GM23338 (cell line): ENCODE results near the gene YWHAB. TPM values are rescaled to one million over a fixed set of nuclear protein-coding genes. Genes with fewer than 3 reads are reported as not detected.

Source experiments
- ATAC-seq: fragments of 200-7000 bp; cut with Tn5 transposase; 3 replicates; pipeline ENCODE4 v1.9.1; 2020
- DNase-seq: peaks from one replicate; pipeline ENCODE4 v3.0.0-alpha.2; 2015; ENCODE audit warnings: low spot score
- H2AFZ ChIP-seq: fragments of 200-600 bp; sonication (generic); 2 replicates; pipeline ENCODE4 v1.8.0; 2016; ENCODE audit warnings: antibody characterized with exemption, mild to moderate bottlenecking, moderate library complexity
- H3F3A ChIP-seq: fragments of 200-600 bp; sonication (generic); replicated peaks from 2 replicates; pipeline ENCODE4 v1.8.0; 2017; ENCODE audit warnings: antibody characterized with exemption, mixed run types, low read depth
- H3K27ac ChIP-seq: fragments of 200-600 bp; sonication (generic); 2 replicates; pipeline ENCODE4 v1.6.1; 2016; ENCODE audit warnings: low read depth
- H3K27me3 ChIP-seq: fragments of 200-600 bp; sonication (generic); 2 replicates; pipeline ENCODE4 v1.8.0; 2016; ENCODE audit warnings: mild to moderate bottlenecking, mixed run types, moderate library complexity; ENCODE audit not compliant: insufficient read depth
- H3K36me3 ChIP-seq: fragments of 200-600 bp; sonication (generic); 2 replicates; pipeline ENCODE4 v1.8.0; 2016; ENCODE audit warnings: mild to moderate bottlenecking; ENCODE audit not compliant: insufficient read depth
- H3K4me1 ChIP-seq: fragments of 200-600 bp; sonication (generic); 2 replicates; pipeline ENCODE4 v1.8.0; 2016; ENCODE audit warnings: mild to moderate bottlenecking, moderate library complexity; ENCODE audit not compliant: insufficient read depth
- H3K4me2 ChIP-seq: fragments of 200-600 bp; sonication (generic); 2 replicates; pipeline ENCODE4 v1.7.1; 2017; ENCODE audit warnings: mixed run types
- H3K4me3 ChIP-seq: fragments of 200-600 bp; sonication (generic); 2 replicates; pipeline ENCODE4 v1.6.1; 2016; ENCODE audit warnings: mixed run types
- H3K79me2 ChIP-seq: fragments of 200-600 bp; sonication (generic); replicated peaks from 2 replicates; pipeline ENCODE4 v1.8.0; 2017; ENCODE audit warnings: mild to moderate bottlenecking; ENCODE audit not compliant: insufficient read depth
- H3K9me2 ChIP-seq: fragments of 200-600 bp; sonication (generic); 2 replicates; pipeline ENCODE4 v1.8.0; 2017; ENCODE audit not compliant: insufficient read depth
- H4K20me1 ChIP-seq: fragments of 200-600 bp; sonication (generic); replicated peaks from 2 replicates; pipeline ENCODE4 v1.8.0; 2017; ENCODE audit warnings: mild to moderate bottlenecking; ENCODE audit not compliant: insufficient read depth
- H3K27ac Mint-ChIP-seq: 2 replicates; pipeline ENCODE4 v1.8.0; 2020; ENCODE audit warnings: inconsistent platforms, mild to moderate bottlenecking, moderate library complexity, mixed read lengths
- H3K27me3 Mint-ChIP-seq: 3 replicates; pipeline ENCODE4 v1.8.0; 2022; ENCODE audit warnings: low read depth, mild to moderate bottlenecking, moderate library complexity, mixed read lengths, inconsistent platforms; ENCODE audit not compliant: insufficient read depth, poor library complexity
- H3K36me3 Mint-ChIP-seq: 3 replicates; pipeline ENCODE4 v1.8.0; 2021; ENCODE audit warnings: low read depth, mild to moderate bottlenecking, inconsistent platforms, moderate library complexity, mixed read lengths
- H3K4me1 Mint-ChIP-seq: 3 replicates; pipeline ENCODE4 v1.8.0; 2020; ENCODE audit warnings: mild to moderate bottlenecking, inconsistent platforms, mixed read lengths
- H3K4me3 Mint-ChIP-seq: 3 replicates; pipeline ENCODE4 v1.8.0; 2021; ENCODE audit warnings: moderate library complexity, mild to moderate bottlenecking, inconsistent platforms, mixed read lengths
- H3K9me3 Mint-ChIP-seq: 3 replicates; pipeline ENCODE4 v1.8.0; 2020; ENCODE audit warnings: moderate library complexity, mild to moderate bottlenecking, inconsistent platforms, mixed read lengths
- CREB1 ChIP-seq: fragments of 250-450 bp; sonication (Bioruptor Pico); IDR thresholded peaks from 2 replicates; pipeline ENCODE4 v1.5.0; 2020; ENCODE audit warnings: low read depth, mild to moderate bottlenecking, moderate library complexity
- ETS1 ChIP-seq: IDR thresholded peaks from 2 replicates; pipeline ENCODE4 v1.6.1; 2016; ENCODE audit warnings: antibody characterized with exemption
- EZH2 ChIP-seq: fragments of 200-600 bp; sonication (generic); IDR thresholded peaks from one replicate; pipeline ENCODE4 v1.8.0; 2017; ENCODE audit warnings: antibody characterized with exemption, mild to moderate bottlenecking, low read depth; ENCODE audit not compliant: unreplicated experiment
- EZH2phosphoT487 ChIP-seq: fragments of 200-600 bp; sonication (generic); IDR thresholded peaks from one replicate; pipeline ENCODE4 v1.8.1; 2018; ENCODE audit warnings: antibody characterized with exemption; ENCODE audit not compliant: unreplicated experiment
- JUNB ChIP-seq: IDR thresholded peaks from one replicate; pipeline ENCODE4 v1.6.1; 2016; ENCODE audit warnings: antibody characterized with exemption; ENCODE audit not compliant: unreplicated experiment
- NANOG ChIP-seq: IDR thresholded peaks from 2 replicates; pipeline ENCODE4 v1.6.1; 2016; ENCODE audit warnings: antibody characterized with exemption, borderline replicate concordance
- POLR2AphosphoS5 ChIP-seq: IDR thresholded peaks from 2 replicates; pipeline ENCODE4 v1.6.1; 2016; ENCODE audit warnings: antibody characterized with exemption, low read depth
- REST ChIP-seq: IDR thresholded peaks from one replicate; pipeline ENCODE4 v1.6.1; 2018; ENCODE audit warnings: antibody characterized with exemption; ENCODE audit not compliant: unreplicated experiment
- STAT1 ChIP-seq: IDR thresholded peaks from one replicate; pipeline ENCODE4 v1.6.1; 2016; ENCODE audit warnings: antibody characterized with exemption; ENCODE audit not compliant: unreplicated experiment
- ZNF114 ChIP-seq: fragments of 250-450 bp; sonication (Bioruptor Pico); IDR thresholded peaks from 2 replicates; pipeline ENCODE4 v1.5.0; 2020; ENCODE audit warnings: mild to moderate bottlenecking, moderate library complexity
- ZNF331 ChIP-seq: fragments of 250-450 bp; sonication (Bioruptor Pico); IDR thresholded peaks from 2 replicates; pipeline ENCODE4 v1.5.0; 2020; ENCODE audit warnings: low read depth, mild to moderate bottlenecking, moderate library complexity
- ZNF462 ChIP-seq: fragments of 250-450 bp; sonication (Bioruptor Pico); IDR thresholded peaks from 2 replicates; pipeline ENCODE4 v1.5.0; 2020; ENCODE audit warnings: mild to moderate bottlenecking, moderate library complexity
- polyA plus RNA-seq: library from polyadenylated mRNA; unstranded; fragments of >200 nt; fragmentation: Nextera tagmentation; extraction: Ambion mirVana; gene quantifications from 2 replicates; pipeline ENCODE4 v1.2.1, GENCODE V29; 2016
- total RNA-seq: library from RNA; depleted of rRNA; stranded (reverse); fragments of >200 nt; shearing (Covaris generic); gene quantifications from 2 replicates; pipeline ENCODE4 v1.2.3, GENCODE V29; 2014
- TF ChIP-seq, protein P1 (sequence below), 2 experiments: fragments of 200-600 bp in 1 of 2; sonication (generic) in 1 of 2; conservative IDR thresholded peaks; 2 replicates each; pipeline versions ENCODE4 v1.5.1 to v1.6.1; 2016 to 2017; ENCODE audit warnings: antibody characterized with exemption in 2 of 2, low read depth in 2 of 2, mild to moderate bottlenecking in 2 of 2, moderate library complexity in 1 of 2

Gene YWHAB
- total and polyA plus RNA-seq, 2 experiments from 2014 or later: 121 to 519 TPM

GRCh38 chr20:44910690-44911262 is 25.3 kb downstream of the YWHAB start:
- ATAC-seq: peak; percentile 13

More at GRCh38 chr20:44910690-44911262, 25.3 kb downstream of the YWHAB start:
- Histone ChIP-seq H3K4me2 (peak overlapping the region; percentile 89), H4K20me1 (peaks cover 28% of the 10 kb centered on the region), H3K79me2 (peaks cover 6% of the 10 kb centered on the region; the same call in 1 of the 2 replicates), H3F3A (peaks cover 15% of the 10 kb centered on the region), H2AFZ (peak overlapping the region; percentile 63; the same call in 1 of the 2 replicates), H3K27me3 (no peaks in the 10 kb centered on the region), H3K4me1 (peaks cover 12% of the 10 kb centered on the region), H3K36me3 (peaks cover 28% of the 10 kb centered on the region), H3K9me2 (no peaks in the 10 kb centered on the region), H3K27ac (no peak overlapping the region), H3K4me3 (peak overlapping the region; percentile 92)
- Mint-ChIP-seq H3K27ac (peak overlapping the region; percentile 72), H3K27me3 (peaks cover 3% of the 10 kb centered on the region), H3K4me3 (peak overlapping the region; percentile 87), H3K36me3 (peaks cover 65% of the 10 kb centered on the region), H3K9me3 (no peaks in the 10 kb centered on the region), H3K4me1 (peaks cover 31% of the 10 kb centered on the region)
- DNase-seq: peak; percentile 45
- TF ChIP-seq, protein P1, sequence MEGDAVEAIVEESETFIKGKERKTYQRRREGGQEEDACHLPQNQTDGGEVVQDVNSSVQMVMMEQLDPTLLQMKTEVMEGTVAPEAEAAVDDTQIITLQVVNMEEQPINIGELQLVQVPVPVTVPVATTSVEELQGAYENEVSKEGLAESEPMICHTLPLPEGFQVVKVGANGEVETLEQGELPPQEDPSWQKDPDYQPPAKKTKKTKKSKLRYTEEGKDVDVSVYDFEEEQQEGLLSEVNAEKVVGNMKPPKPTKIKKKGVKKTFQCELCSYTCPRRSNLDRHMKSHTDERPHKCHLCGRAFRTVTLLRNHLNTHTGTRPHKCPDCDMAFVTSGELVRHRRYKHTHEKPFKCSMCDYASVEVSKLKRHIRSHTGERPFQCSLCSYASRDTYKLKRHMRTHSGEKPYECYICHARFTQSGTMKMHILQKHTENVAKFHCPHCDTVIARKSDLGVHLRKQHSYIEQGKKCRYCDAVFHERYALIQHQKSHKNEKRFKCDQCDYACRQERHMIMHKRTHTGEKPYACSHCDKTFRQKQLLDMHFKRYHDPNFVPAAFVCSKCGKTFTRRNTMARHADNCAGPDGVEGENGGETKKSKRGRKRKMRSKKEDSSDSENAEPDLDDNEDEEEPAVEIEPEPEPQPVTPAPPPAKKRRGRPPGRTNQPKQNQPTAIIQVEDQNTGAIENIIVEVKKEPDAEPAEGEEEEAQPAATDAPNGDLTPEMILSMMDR (conservative IDR thresholded peaks at IDR 0.05; ENCODE audit: low read depth in 2 of 2): no peak
- TF ChIP-seq CREB1 (CRISPR knock-in tag) (no peak), EZH2phosphoT487 (no peak), EZH2 (no peak), POLR2AphosphoS5 (no peak), JUNB (no peak), ETS1 (no peak), STAT1 (no peak), REST (no peak), ZNF462 (CRISPR knock-in tag) (no peak), NANOG (no peak), ZNF114 (CRISPR knock-in tag) (no peak), ZNF331 (CRISPR knock-in tag) (no peak)
